Naive thymus-derived CD8-positive, alpha-beta T cell (primary cell): Measurements from ENCODE around the gene IGFBP7. TPM values are rescaled to one million over a fixed set of nuclear protein-coding genes. Genes with fewer than 3 reads are reported as not detected.

Source experiments
- ATAC-seq, 2 donors: fragments of 150-1000 bp; cut with Tn5 transposase in 1 of 2; sonication (Bioruptor Pico), chemical (Tn5 transposase) in 1 of 2; 1 replicate in 1 of 2; 2 replicates in 1 of 2; pipeline ENCODE4 v1.10.0; 2021; ENCODE audit warnings: mild to moderate bottlenecking in 2 of 2, moderate library complexity in 2 of 2
- POLR2A ChIA-PET: fragments of 350-600 bp; sonication (Branson Sonifier 250); formaldehyde crosslinking; loops from one replicate; lab custom pipeline; 2021; ENCODE audit warnings: antibody characterized with exemption; lab: Charles Lee
- DNase-seq, 10 donors: peaks; one replicate each; pipeline versions ENCODE4 v3.0.0 to v3.0.0-alpha.2; 2020 to 2022
- H3K27ac Mint-ChIP-seq, 10 donors: one replicate each; pipeline ENCODE4 v1.8.0; 2020 to 2022; ENCODE audit warnings: mild to moderate bottlenecking in 10 of 10, mixed read lengths in 10 of 10, moderate library complexity in 4 of 10, inconsistent platforms in 1 of 10
- H3K27me3 Mint-ChIP-seq, 5 donors: one replicate each; pipeline ENCODE4 v1.8.0; 2021 to 2022; ENCODE audit warnings: mixed read lengths in 5 of 5
- H3K36me3 Mint-ChIP-seq, 3 donors: one replicate each; pipeline ENCODE4 v1.8.0; 2020 to 2022; ENCODE audit warnings: mixed read lengths in 3 of 3, mild to moderate bottlenecking in 2 of 3, inconsistent platforms in 1 of 3
- H3K4me1 Mint-ChIP-seq, 4 donors: one replicate each; pipeline ENCODE4 v1.8.0; 2021 to 2022; ENCODE audit warnings: mixed read lengths in 4 of 4
- H3K4me3 Mint-ChIP-seq, 10 donors: one replicate each; pipeline ENCODE4 v1.8.0; 2020 to 2022; ENCODE audit warnings: mild to moderate bottlenecking in 10 of 10, mixed read lengths in 10 of 10, moderate library complexity in 6 of 10, inconsistent platforms in 1 of 10
- H3K9me3 Mint-ChIP-seq, 9 donors: one replicate each; pipeline ENCODE4 v1.8.0; 2020 to 2022; ENCODE audit warnings: mixed read lengths in 9 of 9, mild to moderate bottlenecking in 3 of 9, inconsistent platforms in 1 of 9, moderate library complexity in 1 of 9
- polyA plus RNA-seq, 3 donors: library from polyadenylated mRNA; unstranded; fragments of 300-500 nt; fragmentation: Illumina TruSeq; gene quantifications; one replicate each; pipeline ENCODE4 v1.2.3, GENCODE V29; 2021
- total RNA-seq, 8 experiments: library from RNA in 2 of 8; stranded (reverse) in 2 of 8; gene quantifications; one replicate each; pipeline ENCODE4 v1.2.3 and lab custom pipeline; 2021 to 2026

Gene IGFBP7
- total and polyA plus RNA-seq, 5 experiments from 2014 or later: not detected

- no peak for ATAC-seq
Measured at GRCh38 chr4:57122959-57123358, 12.8 kb upstream of the IGFBP7 start.

DNA sequence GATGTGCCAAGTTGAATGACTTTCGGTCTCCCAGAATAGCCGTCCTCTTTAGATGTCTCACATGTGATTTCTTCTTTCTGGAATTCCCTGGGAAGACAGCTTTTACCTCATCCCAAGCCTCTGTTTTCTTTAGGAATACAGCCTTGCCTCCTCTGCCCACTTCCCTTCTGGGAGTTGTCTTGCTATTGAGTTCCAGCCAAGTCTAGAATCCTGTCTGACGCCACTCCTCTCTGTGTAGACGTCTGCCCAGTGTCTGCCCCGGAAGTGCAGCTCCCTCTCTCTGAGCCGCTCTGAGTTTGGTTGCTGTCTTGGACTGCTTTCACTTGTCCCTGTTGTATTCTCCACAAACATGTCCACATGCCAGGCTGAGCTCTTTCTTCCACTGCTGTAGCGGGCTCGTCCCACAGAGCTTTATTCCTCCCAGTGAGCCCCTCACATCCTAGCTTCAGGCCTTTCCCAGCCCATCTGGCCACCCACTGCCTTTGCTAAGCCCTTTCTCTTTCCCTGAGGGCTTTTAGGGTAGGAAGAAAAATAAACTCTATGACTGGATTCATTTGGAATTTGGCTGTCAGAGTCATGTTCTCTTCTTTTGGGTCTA, 9.0 kb upstream of the IGFBP7 start:
- POLR2A ChIA-PET: no interaction called here
- no peak overlapping the region for H3K27ac Mint-ChIP-seq
- H3K4me1 Mint-ChIP-seq: no peaks in the 10 kb centered on the region
- H3K36me3 Mint-ChIP-seq: peaks cover 0 to 4% (median 0%) of the 10 kb centered on the region in 3 donors
- DNase-seq (no peak), ATAC-seq (no peak)
- H3K27me3 Mint-ChIP-seq: peaks cover 14 to 75% (median 35%) of the 10 kb centered on the region in 5 donors
- no peak overlapping the region for H3K4me3 Mint-ChIP-seq
- H3K9me3 Mint-ChIP-seq: peaks cover 0 to 4% (median 0%) of the 10 kb centered on the region in 9 donors

More at GRCh38 chr4:57122959-57123358, 12.8 kb upstream of the IGFBP7 start:
- H3K4me1 Mint-ChIP-seq: no peaks in the 10 kb centered on the region
- POLR2A ChIA-PET: no interaction called here
- peaks cover 0 to 25% (median 11%) of the 10 kb centered on the region in 9 donors for H3K9me3 Mint-ChIP-seq
- peaks cover 0 to 13% (median 3%) of the 10 kb centered on the region in 3 donors for H3K36me3 Mint-ChIP-seq
- H3K27ac Mint-ChIP-seq: no peak overlapping the region
- H3K4me3 Mint-ChIP-seq: no peak overlapping the region
- H3K27me3 Mint-ChIP-seq: peaks cover 11 to 68% (median 18%) of the 10 kb centered on the region in 5 donors
- DNase-seq: no peak

DNA sequence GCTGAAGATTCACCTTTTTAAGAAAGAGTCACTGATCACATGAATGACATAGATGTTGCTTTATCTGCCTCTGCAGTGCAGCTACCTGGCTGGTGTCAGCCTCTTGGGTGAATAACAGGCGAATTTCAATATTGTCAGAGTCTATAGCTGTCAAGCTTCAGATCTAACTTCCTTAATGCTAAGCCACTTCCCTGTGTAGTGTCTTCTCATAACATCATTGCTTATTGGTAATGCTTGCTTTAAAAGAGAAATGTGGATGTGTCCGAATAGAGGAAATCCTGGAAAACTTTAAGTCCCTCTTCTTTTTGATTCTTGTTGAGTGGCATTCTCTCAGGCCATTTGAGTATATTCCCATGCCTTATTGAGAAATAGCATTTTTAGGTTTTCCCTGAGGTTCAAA, 7.3 kb upstream of the IGFBP7 start:
- no peak overlapping the region for H3K4me3 Mint-ChIP-seq
- no peaks in the 10 kb centered on the region for H3K36me3 Mint-ChIP-seq
- DNase-seq (no peak), ATAC-seq (no peak)
- POLR2A ChIA-PET: no interaction called here
- peaks cover 0 to 2% (median 0%) of the 10 kb centered on the region in 9 donors for H3K9me3 Mint-ChIP-seq
- H3K4me1 Mint-ChIP-seq: peaks cover 0 to 1% (median 0%) of the 10 kb centered on the region in 4 donors
- no peak overlapping the region for H3K27ac Mint-ChIP-seq
- H3K27me3 Mint-ChIP-seq: peaks cover 16 to 82% (median 44%) of the 10 kb centered on the region in 5 donors

- peaks cover 3 to 11% (median 6%) of the 10 kb centered on the region in 4 donors for H3K4me1 Mint-ChIP-seq
- no peak for DNase-seq
- no peak overlapping the region for H3K4me3 Mint-ChIP-seq
- H3K27ac Mint-ChIP-seq: no peak overlapping the region
- peaks cover 0 to 2% (median 0%) of the 10 kb centered on the region in 9 donors for H3K9me3 Mint-ChIP-seq
- no peaks in the 10 kb centered on the region for H3K36me3 Mint-ChIP-seq
- peaks cover 18 to 83% (median 52%) of the 10 kb centered on the region in 5 donors for H3K27me3 Mint-ChIP-seq
- POLR2A ChIA-PET: no interaction called here
- no peak for ATAC-seq
Measured at GRCh38 chr4:57116245-57116644, 6.1 kb upstream of the IGFBP7 start.

GRCh38 chr4:57114973-57115372, 4.8 kb upstream of the IGFBP7 start:
- DNase-seq: no peak
- H3K36me3 Mint-ChIP-seq: peaks cover 0 to 7% (median 5%) of the 10 kb centered on the region in 3 donors
- ATAC-seq: no peak
- no peak overlapping the region for H3K4me3 Mint-ChIP-seq
- H3K27me3 Mint-ChIP-seq: peaks cover 24 to 82% (median 58%) of the 10 kb centered on the region in 5 donors
- H3K27ac Mint-ChIP-seq: no peak overlapping the region
- peaks cover 9 to 19% (median 15%) of the 10 kb centered on the region in 4 donors for H3K4me1 Mint-ChIP-seq
- H3K9me3 Mint-ChIP-seq: no peaks in the 10 kb centered on the region
- POLR2A ChIA-PET: no interaction called here

GRCh38 chr4:57113870-57114269, 3.7 kb upstream of the IGFBP7 start:
- no peak for DNase-seq
- POLR2A ChIA-PET: no interaction called here
- H3K4me3 Mint-ChIP-seq: no peak overlapping the region
- no peak overlapping the region for H3K27ac Mint-ChIP-seq
- no peak for ATAC-seq
- peaks cover 27 to 77% (median 54%) of the 10 kb centered on the region in 5 donors for H3K27me3 Mint-ChIP-seq
- H3K9me3 Mint-ChIP-seq: no peaks in the 10 kb centered on the region
- peaks cover 0 to 7% (median 5%) of the 10 kb centered on the region in 3 donors for H3K36me3 Mint-ChIP-seq
- peaks cover 9 to 24% (median 15%) of the 10 kb centered on the region in 4 donors for H3K4me1 Mint-ChIP-seq

- peaks cover 35 to 93% (median 65%) of the 10 kb centered on the region in 5 donors for H3K27me3 Mint-ChIP-seq
- peaks cover 12 to 31% (median 16%) of the 10 kb centered on the region in 4 donors for H3K4me1 Mint-ChIP-seq
- peak in 1 of 2 donors; percentile 44 for ATAC-seq
- POLR2A ChIA-PET: no interaction called here
- peaks cover 0 to 7% (median 5%) of the 10 kb centered on the region in 3 donors for H3K36me3 Mint-ChIP-seq
- peak overlapping the region in 4 of 10 donors; percentile 9 to 78 (median 67) for H3K27ac Mint-ChIP-seq
- no peaks in the 10 kb centered on the region for H3K9me3 Mint-ChIP-seq
- peak overlapping the region; percentile 74 to 89 (median 86) for H3K4me3 Mint-ChIP-seq
- peak in 1 of 10 donors; percentile 2 for DNase-seq
Measured at GRCh38 chr4:57110640-57111511, 691 bp upstream of the IGFBP7 start.

DNA sequence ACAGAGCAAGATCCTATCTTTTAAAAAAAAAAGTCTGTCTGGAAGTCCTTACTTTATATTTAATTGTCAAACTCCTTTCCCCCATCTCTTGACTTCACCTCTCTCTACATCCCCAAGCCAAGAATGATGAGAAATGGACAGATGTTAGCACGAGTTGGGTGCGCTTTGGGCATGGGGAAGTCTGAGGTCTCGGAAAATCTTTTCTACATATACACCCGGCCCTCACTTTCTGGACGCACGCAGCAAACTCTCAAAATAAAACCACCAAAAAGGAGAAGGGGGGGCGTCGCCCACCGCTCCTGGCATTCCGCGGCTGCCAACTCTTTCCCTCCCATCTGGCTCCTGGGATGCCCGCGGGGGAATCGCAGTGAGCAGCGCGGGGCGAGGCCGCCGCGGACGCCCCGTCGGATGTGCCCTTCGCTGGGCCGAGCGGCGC, 756 bp downstream of the IGFBP7 start:
- no peak for ATAC-seq
- DNase-seq: no peak
- H3K4me1 Mint-ChIP-seq: peaks cover 12 to 31% (median 16%) of the 10 kb centered on the region in 4 donors
- H3K27ac Mint-ChIP-seq: no peak overlapping the region
- H3K4me3 Mint-ChIP-seq: peak overlapping the region; percentile 14 to 81 (median 45)
- no peaks in the 10 kb centered on the region for H3K9me3 Mint-ChIP-seq
- H3K36me3 Mint-ChIP-seq: peaks cover 0 to 7% (median 5%) of the 10 kb centered on the region in 3 donors
- POLR2A ChIA-PET: no interaction called here
- peaks cover 31 to 80% (median 60%) of the 10 kb centered on the region in 5 donors for H3K27me3 Mint-ChIP-seq

DNA sequence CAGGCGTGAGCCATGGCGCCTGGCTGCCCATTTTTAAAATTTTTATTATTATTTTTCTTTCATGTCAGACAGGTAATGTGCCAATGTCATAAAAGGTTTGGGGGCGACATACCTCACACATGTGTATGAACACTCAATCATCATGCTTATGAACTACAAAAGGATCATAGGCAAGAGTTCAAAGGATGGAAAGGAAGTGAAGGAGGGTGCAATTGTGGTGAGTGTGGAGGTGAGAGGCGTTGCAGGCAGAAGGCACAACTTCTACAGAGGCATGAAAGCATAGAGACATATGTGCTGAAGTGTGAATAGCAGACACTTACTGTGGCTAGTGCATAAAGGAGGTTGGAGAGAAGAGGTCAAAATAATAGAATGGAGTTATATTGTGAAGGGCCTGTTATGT, 4.0 kb downstream of the IGFBP7 start:
- Mint-ChIP-seq H3K27ac (no peak overlapping the region), H3K27me3 (peaks cover 22 to 47% (median 33%) of the 10 kb centered on the region in 5 donors), H3K4me3 (no peak overlapping the region), H3K9me3 (no peaks in the 10 kb centered on the region), H3K36me3 (peaks cover 0 to 7% (median 4%) of the 10 kb centered on the region in 3 donors), H3K4me1 (peaks cover 8 to 19% (median 9%) of the 10 kb centered on the region in 4 donors)
- POLR2A ChIA-PET: no interaction called here
- ATAC-seq (no peak), DNase-seq (no peak)

DNA sequence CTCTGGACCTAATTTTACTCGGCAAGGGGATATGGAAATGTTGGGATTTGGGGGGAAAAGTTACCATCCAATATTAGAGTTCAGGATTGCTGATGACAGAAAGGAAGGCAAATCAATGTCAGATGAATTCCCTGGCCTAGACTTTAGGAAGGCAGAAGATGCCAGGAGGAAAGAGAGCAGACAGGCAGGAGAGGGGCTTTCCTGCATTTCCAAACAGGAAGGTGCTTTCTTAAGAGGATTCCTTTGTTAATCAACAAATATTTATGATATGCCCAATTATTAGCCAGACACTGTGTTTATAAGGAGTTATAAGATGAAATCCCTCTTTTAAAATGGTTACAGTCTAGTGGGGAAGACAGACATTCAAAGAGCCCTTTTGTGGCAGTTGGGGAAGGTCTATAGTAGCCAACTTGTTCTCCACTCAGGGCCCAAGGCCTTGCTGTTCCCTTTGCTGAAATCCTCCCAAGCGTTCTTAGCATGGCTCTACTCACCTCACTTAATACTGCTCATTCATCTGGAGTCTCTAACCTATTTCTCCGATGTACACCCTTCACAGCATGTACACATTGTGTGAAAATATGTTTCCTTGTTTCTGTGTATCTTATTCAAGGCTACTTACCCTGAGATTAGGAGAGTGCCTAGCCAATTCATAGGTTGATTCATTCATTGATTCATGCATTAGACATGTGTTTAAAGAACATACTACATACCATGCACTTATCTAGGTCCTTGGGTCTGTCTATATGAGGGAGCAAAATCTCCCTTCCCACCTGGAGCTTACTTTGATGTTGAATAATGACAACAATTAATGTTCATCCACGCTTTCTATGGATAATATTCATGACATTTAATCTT, 5.3 kb downstream of the IGFBP7 start:
- ATAC-seq (no peak), DNase-seq (no peak)
- H3K9me3 Mint-ChIP-seq: no peaks in the 10 kb centered on the region
- H3K27ac Mint-ChIP-seq: no peak overlapping the region
- POLR2A ChIA-PET: no interaction called here
- no peaks in the 10 kb centered on the region for H3K36me3 Mint-ChIP-seq
- no peak overlapping the region for H3K4me3 Mint-ChIP-seq
- peaks cover 16 to 37% (median 26%) of the 10 kb centered on the region in 5 donors for H3K27me3 Mint-ChIP-seq
- peaks cover 0 to 12% (median 2%) of the 10 kb centered on the region in 4 donors for H3K4me1 Mint-ChIP-seq

DNA sequence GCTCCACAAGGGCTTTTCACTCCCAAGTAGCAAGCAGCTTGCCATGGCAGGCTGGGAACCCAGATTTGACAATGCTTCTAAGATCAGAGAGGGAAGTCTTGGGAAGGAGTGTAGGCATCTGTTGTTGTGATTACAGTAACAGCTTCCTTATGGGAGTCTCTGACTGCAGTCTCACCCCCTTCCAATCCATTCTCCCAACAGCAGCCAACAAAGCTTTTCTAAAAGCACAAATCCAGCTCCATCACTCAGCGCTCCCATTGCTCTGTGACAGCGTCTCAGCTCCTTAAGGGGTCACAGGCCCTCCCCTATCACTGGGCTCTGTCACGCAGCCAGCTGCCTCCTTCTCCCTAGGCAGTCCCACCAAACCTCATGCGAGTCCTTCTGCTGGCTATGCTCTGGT, 7.1 kb downstream of the IGFBP7 start:
- DNase-seq (no peak), ATAC-seq (no peak)
- H3K4me3 Mint-ChIP-seq: no peak overlapping the region
- H3K27me3 Mint-ChIP-seq: peaks cover 8 to 23% (median 13%) of the 10 kb centered on the region in 5 donors
- H3K9me3 Mint-ChIP-seq: no peaks in the 10 kb centered on the region
- H3K36me3 Mint-ChIP-seq: no peaks in the 10 kb centered on the region
- peaks cover 0 to 3% (median 1%) of the 10 kb centered on the region in 4 donors for H3K4me1 Mint-ChIP-seq
- H3K27ac Mint-ChIP-seq: no peak overlapping the region
- POLR2A ChIA-PET: no interaction called here

DNA sequence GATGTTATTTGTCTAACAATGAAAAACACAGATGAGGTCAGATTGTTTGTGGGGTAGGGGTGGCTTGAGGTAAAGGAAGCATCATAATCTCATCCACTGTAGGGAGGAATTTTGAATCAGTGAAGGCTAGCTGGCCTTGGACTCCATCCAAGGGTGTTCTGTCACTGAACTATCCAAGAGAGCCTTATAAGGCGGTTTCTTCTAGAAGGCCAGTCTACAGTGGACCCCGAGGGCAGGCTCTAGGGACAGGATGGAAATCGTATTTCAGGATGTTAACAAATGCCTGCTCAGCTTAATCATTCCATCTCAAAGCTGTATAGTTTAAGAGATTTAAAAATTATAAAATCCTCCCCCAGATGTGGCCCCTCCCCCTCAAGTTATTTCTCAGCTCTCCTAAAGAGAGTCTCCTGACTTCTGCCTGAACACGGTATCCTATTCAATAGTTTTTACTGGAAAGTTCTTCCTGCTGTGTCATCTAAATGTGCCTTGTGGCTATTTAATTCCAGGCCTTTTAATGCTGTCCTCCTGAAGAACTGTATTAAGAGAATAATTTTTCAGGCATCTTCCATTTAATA, 8.0 kb downstream of the IGFBP7 start:
- POLR2A ChIA-PET: no interaction called here
- no peak for DNase-seq
- H3K4me1 Mint-ChIP-seq: peaks cover 0 to 3% (median 1%) of the 10 kb centered on the region in 4 donors
- H3K4me3 Mint-ChIP-seq: no peak overlapping the region
- no peak overlapping the region for H3K27ac Mint-ChIP-seq
- no peaks in the 10 kb centered on the region for H3K36me3 Mint-ChIP-seq
- no peaks in the 10 kb centered on the region for H3K9me3 Mint-ChIP-seq
- ATAC-seq: no peak
- peaks cover 2 to 14% (median 8%) of the 10 kb centered on the region in 5 donors for H3K27me3 Mint-ChIP-seq
